Measurements from ENCODE around the gene CLCN7.

DNA sequence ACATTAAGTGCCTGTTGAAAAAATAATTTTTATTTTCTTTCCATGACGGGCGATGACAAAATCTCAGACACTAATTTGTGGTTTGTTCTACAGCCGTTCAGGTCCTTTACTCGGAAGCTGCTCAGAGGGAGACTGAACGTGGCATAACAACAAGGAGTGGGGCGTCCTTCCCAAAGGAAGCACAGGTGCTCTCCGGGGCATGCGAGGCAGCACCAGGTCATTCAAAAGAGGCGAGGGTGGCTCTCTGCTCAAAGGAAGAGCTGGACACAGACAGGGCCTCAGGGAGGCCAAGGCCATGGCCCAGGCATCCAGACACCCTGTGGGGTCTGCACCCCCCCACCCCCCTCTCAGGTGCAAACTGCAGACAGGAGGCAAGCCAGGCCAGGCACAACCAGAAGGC lies 76.5 kb downstream of the CLCN7 start:
- TF ChIP-seq TAF1 (IDR thresholded peaks at IDR 0.05; ENCODE audit: borderline replicate concordance, low read depth, low read length) (no peak), POLR2AphosphoS5 (IDR thresholded peaks at IDR 0.05; ENCODE audit: low read depth, low read length) (no peak), POLR2A (IDR thresholded peaks at IDR 0.05; ENCODE audit: low read depth, low read length) (no peak)
